ENCODE data around the gene AGPAT3.

The AGPAT3 gene

DNA sequence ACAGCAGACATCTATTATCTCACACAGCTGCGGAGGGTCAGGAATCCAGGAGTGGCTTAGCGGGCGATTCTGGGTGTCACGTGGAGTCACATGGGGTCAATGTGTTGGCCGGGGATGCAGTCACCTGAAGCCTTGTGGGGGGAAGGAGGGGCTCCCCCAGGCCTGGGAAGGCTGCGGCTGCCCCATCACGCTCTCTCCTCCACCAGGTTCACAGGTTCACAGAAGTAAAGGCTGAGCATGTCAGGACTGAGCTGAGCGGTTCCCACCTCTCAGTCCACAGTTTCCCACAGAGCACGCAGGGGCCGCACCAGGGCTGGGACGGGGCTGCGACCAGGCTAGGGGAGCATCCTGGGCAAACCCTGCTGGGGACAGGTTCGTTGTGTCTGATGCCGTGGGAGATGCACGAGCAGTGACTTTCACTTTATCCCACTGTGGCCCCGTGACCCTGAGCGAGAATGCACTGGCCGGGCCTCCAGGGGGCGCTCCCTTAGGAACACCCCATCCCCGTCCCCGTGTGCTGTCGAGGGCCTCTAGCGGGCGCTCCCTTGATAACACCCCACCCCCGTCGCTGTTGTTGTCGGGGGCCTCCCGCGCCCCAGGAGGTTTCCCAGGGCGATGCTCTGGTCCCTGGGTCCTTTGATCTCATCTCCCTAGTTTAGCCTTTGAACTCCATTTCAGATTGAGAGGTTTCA is 73.9 kb downstream of the AGPAT3 start:
- peak; percentile 82 for DNase-seq (ENCODE audit: low read depth)

DNA sequence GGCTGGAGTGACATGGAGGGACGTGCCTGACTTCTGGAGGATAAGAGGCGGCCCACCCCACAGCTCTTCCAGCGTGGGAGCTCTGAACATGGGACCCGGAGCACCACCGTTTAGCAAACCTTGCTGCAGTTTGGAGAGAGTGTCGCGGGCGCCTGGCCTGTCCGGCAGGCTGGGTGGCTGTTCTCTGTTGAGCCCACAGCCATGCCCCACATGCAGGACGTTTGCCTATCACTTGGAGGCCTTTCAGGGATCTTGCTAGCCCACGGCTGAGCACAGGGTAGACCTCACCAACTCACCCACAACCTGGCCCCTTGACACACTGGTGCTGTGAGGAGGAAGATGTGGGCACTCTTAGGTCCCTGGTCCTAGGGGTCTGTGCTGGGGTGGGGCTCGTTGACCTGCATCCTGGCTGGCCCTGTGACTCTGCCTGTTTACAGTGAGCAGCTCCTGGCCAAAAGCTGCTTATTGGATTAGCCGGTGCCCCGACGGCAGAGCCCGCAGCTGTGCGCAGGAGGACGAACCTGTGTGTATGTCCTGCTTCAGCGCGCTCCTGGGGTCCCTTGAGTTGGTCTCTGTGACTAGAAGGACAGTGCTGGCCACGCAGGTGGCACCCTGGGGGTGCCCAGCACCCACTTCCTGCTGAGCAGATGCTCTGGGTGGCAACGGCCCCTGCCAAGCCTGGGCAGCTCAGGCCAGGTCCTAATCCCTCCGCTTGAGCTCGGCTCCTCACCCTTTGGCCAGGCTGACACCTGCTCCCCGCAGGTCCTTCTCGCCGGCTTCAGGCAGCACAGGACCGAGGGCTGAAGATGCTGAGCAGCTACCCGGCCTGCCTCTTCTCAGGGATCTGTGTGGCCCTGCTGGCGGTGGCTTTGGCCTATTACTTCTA is 74.7 kb downstream of the AGPAT3 start:
- no peak for DNase-seq (ENCODE audit: low read depth)

DNA sequence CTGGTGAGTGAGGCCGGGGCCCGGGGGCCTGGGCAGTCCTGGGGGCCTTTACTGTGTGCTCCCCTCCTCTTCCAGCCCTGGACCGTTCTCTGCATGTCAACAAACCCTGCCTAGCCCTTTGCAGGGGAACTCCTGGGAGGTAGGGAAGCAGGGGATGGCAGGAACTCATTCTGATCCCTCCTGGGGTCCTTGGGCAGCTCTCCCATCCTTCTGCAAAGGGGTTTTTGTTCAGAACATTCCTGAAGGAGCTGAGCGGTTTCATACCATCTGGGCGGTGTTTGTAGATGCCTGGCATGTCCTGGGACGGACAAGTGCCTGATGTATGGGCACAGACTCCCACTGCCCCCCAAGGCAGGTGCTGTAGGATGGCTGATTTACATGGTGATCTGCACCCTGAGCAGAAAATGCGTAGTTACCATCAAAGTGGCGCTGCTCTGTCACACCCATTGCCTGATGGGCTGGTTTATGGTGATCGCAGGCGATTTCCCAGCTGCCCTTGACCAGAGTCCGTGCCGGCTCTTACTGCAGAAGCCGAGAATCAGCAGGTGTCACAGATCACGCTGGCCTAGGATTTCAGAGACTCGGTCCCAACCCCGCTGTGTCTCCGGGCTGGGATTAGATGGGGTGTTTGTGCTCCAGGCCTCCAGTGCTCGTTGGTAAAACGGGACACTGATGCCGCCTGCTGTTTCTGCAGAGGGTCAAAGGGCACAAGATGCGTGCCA is 75.5 kb downstream of the AGPAT3 start:
- DNase-seq (ENCODE audit: low read depth), result no peak

DNA sequence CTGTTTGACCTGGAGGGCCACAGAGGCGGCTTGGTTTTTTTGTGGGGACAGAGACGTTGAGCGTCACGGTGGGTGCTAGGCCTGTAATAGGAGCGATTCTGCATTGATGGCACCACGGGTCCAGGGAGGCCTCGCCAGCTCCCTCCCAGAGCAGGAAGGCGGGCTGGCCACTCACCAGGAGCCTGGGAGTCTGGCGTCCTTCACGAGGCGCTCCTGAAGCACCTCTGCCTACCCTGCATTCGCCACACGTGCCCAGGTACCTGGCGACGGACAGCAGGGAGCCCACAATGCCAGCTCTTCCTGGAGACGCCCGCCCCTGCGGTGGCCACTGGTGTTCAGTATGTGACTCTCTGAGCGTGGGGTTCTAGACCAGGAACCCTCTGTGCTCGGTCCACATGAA is 77.2 kb downstream of the AGPAT3 start:
- DNase-seq (ENCODE audit: low read depth), result no peak

DNA sequence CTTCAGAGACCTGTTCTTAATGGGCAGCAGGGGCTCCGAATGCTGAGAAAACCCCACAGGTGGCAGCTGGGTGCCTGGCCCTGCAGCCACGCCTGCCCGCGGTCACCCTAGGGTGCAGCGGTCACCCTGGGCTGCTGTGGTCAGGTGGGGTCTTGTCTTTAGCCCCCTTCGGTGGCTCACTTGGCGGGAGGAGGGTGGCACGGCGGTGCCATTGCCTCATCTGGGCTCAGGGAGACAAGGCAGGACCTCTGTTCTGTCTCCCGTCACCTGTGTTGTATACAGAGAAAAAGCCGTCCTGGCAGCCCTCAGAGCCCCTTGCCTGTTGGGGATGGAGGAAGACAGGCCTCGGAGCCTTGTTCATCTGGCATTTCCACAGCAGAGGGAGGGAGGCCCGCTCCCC is 77.6 kb downstream of the AGPAT3 start:
- no peak for DNase-seq (ENCODE audit: low read depth)

DNA sequence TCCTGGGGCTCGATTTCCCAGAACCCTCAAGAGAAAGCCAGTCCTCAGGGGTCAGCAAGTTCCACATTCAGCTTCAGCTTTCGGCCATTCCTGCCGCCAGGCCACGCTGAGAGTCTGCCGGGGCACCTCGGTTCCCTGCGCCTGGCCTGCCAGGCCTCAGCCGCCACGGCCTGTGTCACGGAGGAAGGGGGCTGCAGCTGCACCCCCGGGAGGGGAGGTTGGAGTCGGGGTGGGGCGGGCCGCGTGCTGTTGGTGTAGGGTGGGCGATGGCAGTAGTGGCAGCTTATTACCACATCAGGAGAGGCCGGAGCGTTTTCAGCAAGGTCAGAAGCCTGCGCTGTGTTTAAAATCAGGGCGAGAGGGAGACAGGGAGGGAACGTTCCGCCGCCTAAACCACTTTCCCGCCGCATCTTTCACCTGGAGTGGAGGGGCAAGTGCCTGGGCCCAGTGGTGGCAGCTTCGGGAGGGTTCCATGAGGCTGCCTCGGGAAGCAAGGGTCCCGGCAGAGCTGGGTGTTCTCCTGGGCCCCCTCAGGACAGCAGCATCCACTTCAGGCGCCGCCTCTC is 78.6 kb downstream of the AGPAT3 start:
- DNase-seq (ENCODE audit: low read depth), result no peak

DNA sequence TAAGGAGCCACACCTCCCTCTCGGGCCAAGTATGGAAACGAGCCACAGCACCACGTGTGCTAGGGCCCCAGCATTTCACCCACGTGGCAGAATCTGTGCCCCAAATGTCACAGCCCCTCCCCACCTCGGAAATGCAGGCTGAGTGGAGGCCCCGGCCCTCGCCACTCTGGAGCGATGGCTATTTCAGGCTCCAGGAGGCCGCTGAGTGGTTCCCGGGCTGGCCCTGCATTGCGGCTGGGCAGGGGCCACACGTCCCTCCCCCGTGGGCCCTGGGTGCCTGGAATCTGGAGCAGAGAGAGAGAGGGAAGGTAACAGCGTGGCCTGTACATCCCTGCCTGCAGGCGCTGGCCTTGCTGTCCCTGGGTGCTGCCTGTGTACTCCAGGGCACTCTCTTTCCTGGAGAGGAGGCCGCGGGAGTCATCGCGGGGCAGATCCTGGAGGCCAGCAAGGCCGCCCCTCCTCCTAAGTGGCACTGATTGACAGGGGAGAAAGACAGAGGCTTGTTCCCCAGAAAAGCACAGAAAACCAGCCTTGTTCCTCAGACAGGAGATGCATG is 79.1 kb downstream of the AGPAT3 start:
- DNase-seq (ENCODE audit: low read depth), result no peak

DNA sequence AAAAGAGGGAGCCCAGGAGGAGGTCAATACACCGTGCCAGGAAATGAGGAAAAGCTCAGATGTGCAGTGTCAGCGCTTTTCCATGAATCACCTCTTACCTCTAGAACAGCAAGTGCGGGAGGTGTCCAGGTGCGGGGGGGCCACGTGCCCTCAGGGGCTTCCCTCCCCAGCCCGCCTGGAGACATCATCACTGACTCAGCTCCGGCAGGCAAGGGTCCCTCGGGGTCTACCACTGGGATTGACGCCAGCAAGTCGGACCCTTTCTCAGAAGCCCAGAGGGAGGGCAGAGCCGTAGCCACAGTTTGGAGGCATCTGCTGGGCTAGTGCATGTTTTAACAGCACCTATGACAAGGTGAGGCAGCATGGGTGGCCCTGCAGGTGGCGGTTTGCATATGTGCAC is 79.7 kb downstream of the AGPAT3 start:
- no peak for DNase-seq (ENCODE audit: low read depth)

DNA sequence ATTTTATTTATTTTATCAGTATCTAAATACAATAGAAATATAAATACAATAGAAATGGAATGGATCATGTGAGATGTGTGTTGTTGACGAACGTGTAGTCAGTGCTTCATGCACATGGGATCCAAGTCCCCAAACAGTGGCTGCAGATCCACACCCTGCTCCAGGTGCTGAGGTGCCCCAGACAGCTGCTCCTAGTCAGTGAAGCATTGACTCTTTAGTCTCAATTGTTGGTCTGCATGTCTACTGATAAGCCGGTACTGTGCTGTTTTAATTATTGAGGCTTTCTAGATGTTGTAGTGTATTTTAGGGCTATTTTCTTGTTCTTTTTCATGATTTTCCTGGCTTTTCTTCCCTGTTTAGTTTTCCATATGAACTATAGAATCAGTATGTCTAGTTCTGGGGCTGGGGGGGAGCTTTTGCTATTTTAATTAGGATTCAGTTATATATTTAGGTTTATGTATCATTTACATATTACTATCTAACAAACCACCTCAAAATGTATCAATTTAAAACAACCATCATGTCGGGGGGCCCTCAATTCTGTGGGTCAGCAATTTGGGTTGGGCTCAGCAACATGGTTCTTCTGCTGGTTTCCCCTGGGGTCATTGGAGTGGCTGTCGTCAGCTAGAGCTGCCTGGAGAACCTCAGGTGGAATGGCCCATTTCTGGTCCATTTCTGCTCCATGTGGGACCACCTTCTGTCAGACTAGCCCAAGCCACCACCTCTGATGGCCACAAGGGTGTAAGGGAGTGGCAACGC is 83.9 kb downstream of the AGPAT3 start:
- DNase-seq (ENCODE audit: low read depth), result no peak

DNA sequence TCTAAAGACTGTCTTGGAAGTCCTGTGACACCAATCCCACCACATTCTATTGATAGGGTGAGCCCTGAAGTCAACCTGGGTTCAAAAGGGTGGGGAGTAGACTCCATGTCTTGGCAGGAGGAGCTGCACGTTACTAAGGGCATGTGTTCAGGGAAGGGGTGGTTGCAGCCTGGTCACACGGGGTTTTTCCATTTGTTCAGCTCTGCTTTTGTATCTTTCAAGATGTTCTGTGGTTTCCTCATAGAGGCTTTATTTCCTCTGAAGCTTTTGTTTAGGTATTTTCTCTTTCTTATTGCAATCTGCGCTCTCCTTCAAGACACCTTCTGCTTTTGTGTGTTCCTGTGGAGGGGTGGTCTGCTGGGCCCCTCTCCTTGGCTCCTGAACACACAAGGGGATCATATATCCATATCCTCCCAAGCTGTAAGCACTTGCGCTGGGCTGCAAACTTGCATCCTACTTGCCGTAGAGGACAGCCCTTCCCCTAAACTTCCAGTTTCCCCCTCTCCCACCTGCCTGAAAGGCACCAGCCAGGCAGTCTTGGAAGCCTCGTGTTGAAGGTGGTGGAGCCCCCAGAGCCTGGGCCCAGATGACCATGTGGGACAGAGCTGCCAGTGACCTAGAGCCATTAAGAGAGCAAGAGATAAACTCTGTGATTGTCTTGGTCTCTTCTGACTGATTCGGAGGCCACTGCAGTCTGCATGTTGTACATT is 84.6 kb downstream of the AGPAT3 start:
- no peak for DNase-seq (ENCODE audit: low read depth)

DNA sequence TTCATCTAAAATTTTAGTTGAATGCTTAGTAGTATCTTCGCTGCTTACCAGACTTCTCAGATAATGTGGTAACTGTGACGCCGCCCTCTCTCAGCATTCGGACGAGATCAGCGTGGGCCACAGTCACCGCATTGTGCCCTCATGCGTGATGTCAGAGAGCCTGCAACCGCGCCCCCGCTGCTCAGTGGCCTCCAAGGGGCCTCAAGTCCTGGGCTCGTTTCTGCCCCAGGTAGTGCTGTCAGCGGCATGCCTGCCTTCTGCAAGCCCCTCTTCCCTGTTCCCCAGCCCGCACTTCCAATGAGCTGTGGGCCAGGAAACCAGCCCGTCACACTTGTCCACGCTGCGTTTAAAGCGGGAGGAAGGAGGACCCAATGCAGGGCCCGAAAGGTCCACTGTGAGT is 85.5 kb downstream of the AGPAT3 start:
- DNase-seq (ENCODE audit: low read depth), result no peak

DNA sequence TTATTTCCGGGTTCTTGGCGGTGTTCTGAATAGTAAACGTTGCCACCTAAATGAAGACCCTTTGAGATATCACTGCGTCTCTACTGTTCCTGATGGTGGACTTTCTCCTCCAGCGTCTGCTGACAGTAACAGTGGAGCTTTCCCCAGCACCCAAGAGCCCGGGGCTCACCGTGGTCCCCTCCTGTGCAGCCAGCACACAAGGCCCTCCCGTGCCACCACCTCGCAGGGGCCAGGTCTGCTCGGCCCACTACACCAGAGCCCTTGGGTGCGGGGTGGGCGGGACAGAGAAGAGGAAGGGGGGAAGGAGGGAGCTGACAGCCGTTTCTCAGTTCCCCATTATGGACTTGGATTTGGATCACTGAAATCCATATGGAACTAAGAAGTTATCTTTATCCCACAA is 85.9 kb downstream of the AGPAT3 start:
- no peak for DNase-seq (ENCODE audit: low read depth)

DNA sequence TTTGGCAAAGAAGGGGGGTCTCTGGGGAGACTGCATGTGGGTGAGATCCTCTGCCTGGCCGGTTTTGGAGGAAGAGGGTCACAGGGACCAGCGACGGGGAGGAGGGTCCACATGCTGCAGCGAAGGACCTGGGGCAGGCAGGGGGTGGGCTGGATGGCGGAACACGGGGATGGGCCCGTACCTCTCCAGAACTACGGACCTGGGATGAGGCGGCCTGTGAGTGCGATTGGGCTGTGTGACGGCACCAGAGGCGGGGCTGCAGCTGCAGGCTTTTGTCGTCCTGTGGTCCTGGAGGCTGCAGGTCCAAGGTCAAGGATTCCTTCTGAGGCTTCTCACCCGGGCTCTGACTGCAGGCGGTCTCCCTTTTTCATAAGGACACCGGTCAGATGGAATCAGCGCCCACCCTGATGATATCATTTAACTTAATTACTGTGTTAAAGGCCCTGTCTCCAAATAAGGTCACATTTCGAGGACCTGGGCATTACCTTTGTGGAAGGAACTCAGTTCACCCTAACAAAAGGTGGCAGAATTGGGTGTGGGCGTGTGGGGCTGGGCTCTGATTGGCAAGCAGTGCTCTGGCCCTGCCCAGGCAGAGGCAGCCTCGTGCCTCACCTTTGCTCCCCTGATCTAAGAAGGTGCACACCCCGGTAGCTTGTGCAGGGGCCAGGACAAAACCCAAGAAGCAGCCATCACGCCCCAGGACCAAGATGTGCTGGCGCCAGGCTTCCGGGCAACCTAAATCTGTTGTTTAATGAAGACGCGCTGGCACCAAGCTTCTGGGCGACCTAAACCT is 87.1 kb downstream of the AGPAT3 start:
- no peak for DNase-seq (ENCODE audit: low read depth)

DNA sequence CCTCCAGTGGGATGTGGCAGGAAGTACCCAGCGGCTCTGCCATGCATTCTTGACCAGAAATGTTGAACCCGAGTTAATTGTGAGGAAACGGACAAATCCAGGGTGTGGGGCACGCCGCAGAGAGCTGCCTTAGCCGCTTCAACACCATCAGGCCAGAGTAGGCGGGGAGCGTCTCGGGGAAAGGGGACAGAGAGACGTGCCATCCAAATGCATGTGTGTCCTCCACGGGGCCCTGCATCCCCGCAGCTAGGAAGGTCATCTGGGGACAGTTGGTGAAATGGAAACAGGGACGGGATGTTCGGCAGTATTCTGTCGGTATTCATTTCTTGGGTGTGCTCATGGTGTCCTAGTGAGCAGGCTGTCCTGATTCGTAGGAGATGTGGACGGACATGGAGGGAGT is 88.0 kb downstream of the AGPAT3 start:
- DNase-seq (ENCODE audit: low read depth), result no peak

DNA sequence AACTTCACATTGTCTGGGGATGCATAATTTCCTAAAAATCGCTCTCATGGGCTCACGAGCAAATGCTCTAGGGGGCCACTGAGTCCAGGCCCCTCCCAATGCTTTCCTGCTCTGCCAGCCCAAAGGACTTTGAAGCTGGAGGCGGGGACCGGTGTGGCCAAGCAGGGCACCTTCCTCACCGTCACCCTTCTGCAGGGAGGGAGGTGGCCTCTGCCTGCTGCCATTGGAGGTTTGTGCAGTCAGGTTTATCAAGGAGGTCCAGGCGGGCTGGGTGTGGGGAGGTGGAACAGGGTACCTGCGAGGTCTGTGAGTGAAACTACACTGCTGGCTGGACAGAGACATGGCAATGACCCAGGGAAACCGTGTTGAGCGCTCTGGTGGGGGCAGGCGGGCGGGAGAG is 89.0 kb downstream of the AGPAT3 start:
- no peak for DNase-seq (ENCODE audit: low read depth)

DNA sequence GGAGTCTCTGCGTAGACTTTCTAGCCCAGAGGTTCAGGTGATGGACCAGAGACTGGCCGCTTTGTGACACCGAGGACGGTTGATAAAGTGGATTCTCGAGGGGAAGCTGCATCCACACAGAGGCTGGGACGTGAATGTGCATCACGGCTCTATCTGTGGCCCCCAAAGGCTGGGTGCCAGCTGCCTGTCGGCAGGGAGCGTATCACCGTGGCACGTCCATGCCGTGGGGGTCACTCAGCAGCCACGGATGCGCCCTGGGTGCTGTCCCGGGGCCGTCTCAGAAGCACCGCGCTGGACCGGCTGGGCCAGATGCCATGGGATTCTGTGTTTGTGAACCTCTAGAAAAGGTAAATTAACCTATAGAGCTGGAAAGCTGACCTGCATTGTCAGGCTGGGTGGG is 89.9 kb downstream of the AGPAT3 start:
- DNase-seq (ENCODE audit: low read depth), result no peak

DNA sequence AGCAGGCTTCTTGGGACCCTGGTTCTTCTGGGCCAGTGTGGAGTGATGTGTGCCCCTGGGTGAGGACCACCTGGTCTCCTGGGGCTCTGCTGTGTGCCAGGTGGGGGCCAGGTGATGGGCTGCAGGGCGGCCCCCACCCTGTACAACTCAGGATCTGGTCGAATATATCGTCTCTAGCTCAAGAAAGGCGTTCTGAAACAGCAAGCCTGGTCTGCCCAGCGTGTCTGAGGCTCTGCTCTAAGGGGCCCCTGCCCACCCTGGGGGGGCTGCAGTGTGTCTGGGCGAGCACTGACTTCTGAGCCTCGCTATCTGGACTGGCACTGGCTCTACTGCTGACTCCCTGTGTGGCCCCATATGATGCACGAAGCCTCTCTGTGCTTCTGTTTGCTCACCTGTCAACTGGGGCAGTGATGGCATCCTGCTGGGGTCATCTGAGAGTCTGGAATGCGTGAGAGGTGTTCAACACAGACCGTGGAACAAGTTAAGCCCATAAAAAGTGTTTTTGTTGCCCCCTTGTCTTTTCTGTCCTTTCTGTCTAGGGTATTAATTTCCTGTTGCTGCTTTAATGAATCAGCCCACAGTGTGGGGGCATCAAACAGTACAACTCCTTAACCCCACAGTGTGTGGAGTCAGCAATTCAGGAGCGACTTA is 91.1 kb downstream of the AGPAT3 start:
- DNase-seq (ENCODE audit: low read depth), result no peak

DNA sequence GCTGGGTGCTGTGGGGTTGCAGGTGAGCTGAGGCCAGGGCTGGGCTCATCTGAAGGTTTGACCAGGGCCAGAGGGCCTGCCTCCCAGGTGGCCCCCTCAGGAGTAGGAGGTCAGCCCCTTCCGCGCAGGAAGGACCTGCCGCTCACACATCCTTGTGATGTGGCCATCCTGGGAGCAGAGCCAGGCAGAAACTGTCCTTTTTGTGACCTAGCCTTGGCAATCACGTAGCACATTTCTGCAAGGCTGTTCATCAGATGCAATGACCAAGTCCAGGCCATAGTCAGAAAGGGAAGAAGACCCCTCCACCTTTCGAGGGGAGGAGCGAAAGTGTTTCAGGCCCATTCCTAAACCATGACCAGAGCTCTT is 91.6 kb downstream of the AGPAT3 start:
- no peak for DNase-seq (ENCODE audit: low read depth)

DNA sequence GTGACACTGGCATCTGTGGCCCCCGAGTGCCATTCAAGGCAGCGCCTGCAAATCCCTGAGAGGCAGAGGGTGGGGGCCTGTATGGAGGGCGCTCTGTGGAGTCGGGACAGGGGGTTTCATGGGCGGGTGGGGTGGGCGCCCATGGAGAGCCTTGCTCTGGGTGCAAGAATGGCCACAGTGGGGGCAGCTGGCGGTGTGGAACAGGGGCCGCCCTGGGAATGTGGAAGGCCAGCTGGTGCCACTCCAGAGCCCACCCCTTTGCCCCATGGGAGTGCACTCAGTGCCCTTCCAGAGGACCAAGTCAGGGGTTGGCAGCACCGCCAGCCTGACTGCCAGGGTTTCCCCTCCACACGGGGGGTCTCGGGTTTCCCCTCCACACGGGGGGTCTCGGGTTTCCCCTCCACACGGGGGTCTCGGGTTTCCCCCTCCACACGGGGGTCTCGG is 92.1 kb downstream of the AGPAT3 start:
- no peak for DNase-seq (ENCODE audit: low read depth)

Measured in activated T-cell treated with anti-CD3 and anti-CD28 coated beads for 24 hours (primary cell).